H54 (cell line): ENCODE measurements around the gene KCNG1.

Source experiments
- DNase-seq: peaks from one replicate; pipeline ENCODE4 v3.0.0; 2011; ENCODE audit warnings: low spot score, mixed read lengths; ENCODE audit not compliant: insufficient read length
- FAIRE-seq: peaks from 3 replicates; lab custom pipeline; 2011; peaks lifted over from hg19 to GRCh38; lab: Jason Lieb, UNC
- POLR2A ChIP-seq: IDR thresholded peaks from 2 replicates; pipeline ENCODE4 v1.6.1; 2011; ENCODE audit warnings: low read depth, mild to moderate bottlenecking, low read length

Gene KCNG1

GRCh38 chr20:51014797-51015722 is 7.8 kb downstream of the KCNG1 start:
- DNase-seq (peak; percentile 84), FAIRE-seq (no peak)
- TF ChIP-seq POLR2A: no peak

- FAIRE-seq (no peak), DNase-seq (no peak)
- no peak for TF ChIP-seq POLR2A
These were observed 9.2 kb downstream of the KCNG1 start for GRCh38 chr20:51013577-51014330.

GRCh38 chr20:51012357-51012756 is 10.6 kb downstream of the KCNG1 start:
- FAIRE-seq (no peak), DNase-seq (no peak)
- TF ChIP-seq POLR2A: no peak

- DNase-seq: no peak
- no peak for TF ChIP-seq POLR2A
- no peak for FAIRE-seq
These were observed 11.4 kb downstream of the KCNG1 start for GRCh38 chr20:51011479-51011878.

GRCh38 chr20:51010932-51011331 is 12.0 kb downstream of the KCNG1 start:
- TF ChIP-seq POLR2A: no peak
- FAIRE-seq (no peak), DNase-seq (no peak)

- DNase-seq (no peak), FAIRE-seq (no peak)
- no peak for TF ChIP-seq POLR2A
These were observed 12.9 kb downstream of the KCNG1 start for GRCh38 chr20:51010043-51010365.

GRCh38 chr20:51009303-51010042 is 13.4 kb downstream of the KCNG1 start:
- DNase-seq (no peak), FAIRE-seq (no peak)
- no peak for TF ChIP-seq POLR2A

GRCh38 chr20:51008718-51009117 is 14.2 kb downstream of the KCNG1 start:
- no peak for FAIRE-seq
- no peak for TF ChIP-seq POLR2A
- DNase-seq: no peak

GRCh38 chr20:51005214-51005613 is 17.7 kb downstream of the KCNG1 start:
- FAIRE-seq (no peak), DNase-seq (no peak)
- TF ChIP-seq POLR2A: no peak

GRCh38 chr20:51004781-51005180 is 18.1 kb downstream of the KCNG1 start:
- TF ChIP-seq POLR2A: no peak

GRCh38 chr20:51004305-51004727 is 18.6 kb downstream of the KCNG1 start:
- no peak for FAIRE-seq

More at GRCh38 chr20:51004781-51005180, 18.1 kb downstream of the KCNG1 start:
- FAIRE-seq (no peak), DNase-seq (no peak)

GRCh38 chr20:51003753-51004152 is 19.2 kb downstream of the KCNG1 start:
- DNase-seq (no peak), FAIRE-seq (no peak)
- no peak for TF ChIP-seq POLR2A

More at GRCh38 chr20:51004305-51004727, 18.6 kb downstream of the KCNG1 start:
- no peak for TF ChIP-seq POLR2A
- DNase-seq: no peak

GRCh38 chr20:51002633-51003032 is 20.3 kb downstream of the KCNG1 start:
- FAIRE-seq (no peak), DNase-seq (no peak)
- TF ChIP-seq POLR2A: no peak

- TF ChIP-seq POLR2A: no peak
- FAIRE-seq (no peak), DNase-seq (no peak)
These were observed 21.3 kb downstream of the KCNG1 start for GRCh38 chr20:51001430-51002265.
